Stimulated activated CD4-positive, alpha-beta T cell treated with anti-CD3 and anti-CD28 coated beads, Interleukin-12 subunit alpha, Interleukin-12 subunit beta, amount 100 ng/mL, for 4 hours (primary cell): ENCODE data around the gene GPS1.
"Not testable (repeated sequence)": the region's sequence is repeated elsewhere in the genome, so short reads cannot be mapped to it uniquely, and the experiment has no call there.

Experiments
- DNase-seq: peaks from one replicate; pipeline ENCODE4 v3.0.0-alpha.2; 2020

The GPS1 gene

GRCh38 chr17:82029391-82029790, 22.3 kb upstream of the GPS1 start:
- no peak for DNase-seq

- DNase-seq: no peak
Observed at GRCh38 chr17:82029990-82030469, 21.7 kb upstream of the GPS1 start.

GRCh38 chr17:82030470-82031302, 21.0 kb upstream of the GPS1 start:
- peak; percentile 78 for DNase-seq

- no peak for DNase-seq
Observed at GRCh38 chr17:82031303-82031884, 20.3 kb upstream of the GPS1 start, which contains the start of gene RAC3. Gene RAC3 (plus strand): TSS chr17:82031678. CDS start chr17:82031762, 84 bp downstream.

- no peak for DNase-seq
Observed at GRCh38 chr17:82031885-82032627, 19.6 kb upstream of the GPS1 start.

- DNase-seq: no peak
Observed at GRCh38 chr17:82033359-82034085, 18.2 kb upstream of the GPS1 start.

- no peak for DNase-seq
Observed at GRCh38 chr17:82034371-82035011, 17.2 kb upstream of the GPS1 start.

- no peak for DNase-seq
Observed at GRCh38 chr17:82035488-82035887, 16.2 kb upstream of the GPS1 start.

GRCh38 chr17:82035956-82036633, 15.6 kb upstream of the GPS1 start:
- DNase-seq: no peak

GRCh38 chr17:82036634-82037091, 15.0 kb upstream of the GPS1 start:
- no peak for DNase-seq

GRCh38 chr17:82037092-82037888, 14.4 kb upstream of the GPS1 start, which contains the start of gene DCXR:
Gene DCXR (minus strand): TSS chr17:82037697. CDS start chr17:82037682, 15 bp downstream.
- peak; percentile 91 for DNase-seq

- no peak for DNase-seq
Observed at GRCh38 chr17:82037889-82038195, 13.9 kb upstream of the GPS1 start.

GRCh38 chr17:82038796-82039409, 12.8 kb upstream of the GPS1 start:
- not testable (repeated sequence) for DNase-seq

- no peak for DNase-seq
Observed at GRCh38 chr17:82039695-82040299, 11.9 kb upstream of the GPS1 start.

- DNase-seq: no peak
Observed at GRCh38 chr17:82041144-82041814, 10.4 kb upstream of the GPS1 start.

- no peak for DNase-seq
Observed at GRCh38 chr17:82042649-82043048, 9.0 kb upstream of the GPS1 start.

GRCh38 chr17:82043507-82043906, 8.2 kb upstream of the GPS1 start:
- DNase-seq: no peak

- no peak for DNase-seq
Observed at GRCh38 chr17:82045936-82046484, 5.7 kb upstream of the GPS1 start.

- no peak for DNase-seq
Observed at GRCh38 chr17:82046903-82047302, 4.8 kb upstream of the GPS1 start.
